Measurements from ENCODE around the gene C1QTNF3.

C1QTNF3 gene

GRCh38 chr5:34062419-34062818 lies 19.4 kb upstream of the C1QTNF3 start:
- Histone ChIP-seq H3K4me1 (ENCODE audit: control insufficient read depth, insufficient read depth, low read length) (no peaks in the 10 kb centered on the region), H3K9me3 (ENCODE audit: control insufficient read depth, insufficient read depth, low read length) (peaks cover 5% of the 10 kb centered on the region), H3K27me3 (ENCODE audit: control insufficient read depth, insufficient read depth, low read length) (no peaks in the 10 kb centered on the region), H3K36me3 (ENCODE audit: control insufficient read depth, insufficient read depth, low read length) (no peaks in the 10 kb centered on the region), H3K4me3 (ENCODE audit: low read depth, low read length) (no peak overlapping the region), H3K9ac (ENCODE audit: low read depth, low read length) (no peak overlapping the region)

- H3K36me3 ChIP-seq (ENCODE audit: control insufficient read depth, insufficient read depth, low read length): no peaks in the 10 kb centered on the region
- no peak overlapping the region for H3K9ac ChIP-seq (ENCODE audit: low read depth, low read length)
- peaks cover 5% of the 10 kb centered on the region for H3K9me3 ChIP-seq (ENCODE audit: control insufficient read depth, insufficient read depth, low read length)
- H3K4me1 ChIP-seq (ENCODE audit: control insufficient read depth, insufficient read depth, low read length): no peaks in the 10 kb centered on the region
- no peak overlapping the region for H3K4me3 ChIP-seq (ENCODE audit: low read depth, low read length)
- no peaks in the 10 kb centered on the region for H3K27me3 ChIP-seq (ENCODE audit: control insufficient read depth, insufficient read depth, low read length)
Measured at GRCh38 chr5:34061993-34062392, 19.0 kb upstream of the C1QTNF3 start.

- H3K9me3 ChIP-seq (ENCODE audit: control insufficient read depth, insufficient read depth, low read length): peaks cover 5% of the 10 kb centered on the region
- no peaks in the 10 kb centered on the region for H3K4me1 ChIP-seq (ENCODE audit: control insufficient read depth, insufficient read depth, low read length)
- H3K9ac ChIP-seq (ENCODE audit: low read depth, low read length): no peak overlapping the region
- no peak overlapping the region for H3K4me3 ChIP-seq (ENCODE audit: low read depth, low read length)
- H3K27me3 ChIP-seq (ENCODE audit: control insufficient read depth, insufficient read depth, low read length): no peaks in the 10 kb centered on the region
- H3K36me3 ChIP-seq (ENCODE audit: control insufficient read depth, insufficient read depth, low read length): no peaks in the 10 kb centered on the region
Measured at GRCh38 chr5:34059977-34060376, 17.0 kb upstream of the C1QTNF3 start.

GRCh38 chr5:34058532-34058931 lies 15.5 kb upstream of the C1QTNF3 start:
- no peaks in the 10 kb centered on the region for H3K4me1 ChIP-seq (ENCODE audit: control insufficient read depth, insufficient read depth, low read length)

GRCh38 chr5:34057569-34057968 lies 14.6 kb upstream of the C1QTNF3 start:
- H3K27me3 ChIP-seq (ENCODE audit: control insufficient read depth, insufficient read depth, low read length): no peaks in the 10 kb centered on the region
- H3K4me3 ChIP-seq (ENCODE audit: low read depth, low read length): no peak overlapping the region
- H3K9ac ChIP-seq (ENCODE audit: low read depth, low read length): no peak overlapping the region
- peaks cover 5% of the 10 kb centered on the region for H3K9me3 ChIP-seq (ENCODE audit: control insufficient read depth, insufficient read depth, low read length)
- no peaks in the 10 kb centered on the region for H3K4me1 ChIP-seq (ENCODE audit: control insufficient read depth, insufficient read depth, low read length)
- H3K36me3 ChIP-seq (ENCODE audit: control insufficient read depth, insufficient read depth, low read length): no peaks in the 10 kb centered on the region

More at GRCh38 chr5:34058532-34058931, 15.5 kb upstream of the C1QTNF3 start:
- Histone ChIP-seq H3K36me3 (ENCODE audit: control insufficient read depth, insufficient read depth, low read length) (no peaks in the 10 kb centered on the region), H3K4me3 (ENCODE audit: low read depth, low read length) (no peak overlapping the region), H3K9me3 (ENCODE audit: control insufficient read depth, insufficient read depth, low read length) (peaks cover 5% of the 10 kb centered on the region), H3K27me3 (ENCODE audit: control insufficient read depth, insufficient read depth, low read length) (no peaks in the 10 kb centered on the region), H3K9ac (ENCODE audit: low read depth, low read length) (no peak overlapping the region)

GRCh38 chr5:34057118-34057517 lies 14.1 kb upstream of the C1QTNF3 start:
- H3K9me3 ChIP-seq (ENCODE audit: control insufficient read depth, insufficient read depth, low read length): peaks cover 5% of the 10 kb centered on the region
- no peak overlapping the region for H3K4me3 ChIP-seq (ENCODE audit: low read depth, low read length)
- no peak overlapping the region for H3K9ac ChIP-seq (ENCODE audit: low read depth, low read length)
- H3K36me3 ChIP-seq (ENCODE audit: control insufficient read depth, insufficient read depth, low read length): no peaks in the 10 kb centered on the region
- H3K4me1 ChIP-seq (ENCODE audit: control insufficient read depth, insufficient read depth, low read length): no peaks in the 10 kb centered on the region
- no peaks in the 10 kb centered on the region for H3K27me3 ChIP-seq (ENCODE audit: control insufficient read depth, insufficient read depth, low read length)

- Histone ChIP-seq H3K9ac (ENCODE audit: low read depth, low read length) (no peak overlapping the region), H3K9me3 (ENCODE audit: control insufficient read depth, insufficient read depth, low read length) (no peaks in the 10 kb centered on the region), H3K36me3 (ENCODE audit: control insufficient read depth, insufficient read depth, low read length) (no peaks in the 10 kb centered on the region), H3K27me3 (ENCODE audit: control insufficient read depth, insufficient read depth, low read length) (no peaks in the 10 kb centered on the region), H3K4me1 (ENCODE audit: control insufficient read depth, insufficient read depth, low read length) (no peaks in the 10 kb centered on the region), H3K4me3 (ENCODE audit: low read depth, low read length) (no peak overlapping the region)
Measured at GRCh38 chr5:34055667-34056066, 12.7 kb upstream of the C1QTNF3 start.

- no peak overlapping the region for H3K4me3 ChIP-seq (ENCODE audit: low read depth, low read length)
- no peak overlapping the region for H3K9ac ChIP-seq (ENCODE audit: low read depth, low read length)
- no peaks in the 10 kb centered on the region for H3K36me3 ChIP-seq (ENCODE audit: control insufficient read depth, insufficient read depth, low read length)
- no peaks in the 10 kb centered on the region for H3K9me3 ChIP-seq (ENCODE audit: control insufficient read depth, insufficient read depth, low read length)
- no peaks in the 10 kb centered on the region for H3K27me3 ChIP-seq (ENCODE audit: control insufficient read depth, insufficient read depth, low read length)
- no peaks in the 10 kb centered on the region for H3K4me1 ChIP-seq (ENCODE audit: control insufficient read depth, insufficient read depth, low read length)
Measured at GRCh38 chr5:34054400-34054729, 11.4 kb upstream of the C1QTNF3 start.

- no peaks in the 10 kb centered on the region for H3K9me3 ChIP-seq (ENCODE audit: control insufficient read depth, insufficient read depth, low read length)
- H3K4me1 ChIP-seq (ENCODE audit: control insufficient read depth, insufficient read depth, low read length): no peaks in the 10 kb centered on the region
- H3K4me3 ChIP-seq (ENCODE audit: low read depth, low read length): no peak overlapping the region
- no peaks in the 10 kb centered on the region for H3K36me3 ChIP-seq (ENCODE audit: control insufficient read depth, insufficient read depth, low read length)
- H3K27me3 ChIP-seq (ENCODE audit: control insufficient read depth, insufficient read depth, low read length): no peaks in the 10 kb centered on the region
- H3K9ac ChIP-seq (ENCODE audit: low read depth, low read length): no peak overlapping the region
Measured at GRCh38 chr5:34053571-34054399, 10.8 kb upstream of the C1QTNF3 start.

GRCh38 chr5:34053133-34053532 lies 10.1 kb upstream of the C1QTNF3 start:
- Histone ChIP-seq H3K4me3 (ENCODE audit: low read depth, low read length) (no peak overlapping the region), H3K27me3 (ENCODE audit: control insufficient read depth, insufficient read depth, low read length) (no peaks in the 10 kb centered on the region), H3K36me3 (ENCODE audit: control insufficient read depth, insufficient read depth, low read length) (no peaks in the 10 kb centered on the region), H3K4me1 (ENCODE audit: control insufficient read depth, insufficient read depth, low read length) (no peaks in the 10 kb centered on the region), H3K9ac (ENCODE audit: low read depth, low read length) (no peak overlapping the region), H3K9me3 (ENCODE audit: control insufficient read depth, insufficient read depth, low read length) (no peaks in the 10 kb centered on the region)

GRCh38 chr5:34051374-34051980 lies 8.5 kb upstream of the C1QTNF3 start:
- H3K27me3 ChIP-seq (ENCODE audit: control insufficient read depth, insufficient read depth, low read length): no peaks in the 10 kb centered on the region
- H3K9ac ChIP-seq (ENCODE audit: low read depth, low read length): no peak overlapping the region
- H3K9me3 ChIP-seq (ENCODE audit: control insufficient read depth, insufficient read depth, low read length): no peaks in the 10 kb centered on the region
- H3K36me3 ChIP-seq (ENCODE audit: control insufficient read depth, insufficient read depth, low read length): no peaks in the 10 kb centered on the region
- no peaks in the 10 kb centered on the region for H3K4me1 ChIP-seq (ENCODE audit: control insufficient read depth, insufficient read depth, low read length)
- H3K4me3 ChIP-seq (ENCODE audit: low read depth, low read length): no peak overlapping the region
